Measurements from ENCODE around the gene GNAI1.

GNAI1 gene

DNA sequence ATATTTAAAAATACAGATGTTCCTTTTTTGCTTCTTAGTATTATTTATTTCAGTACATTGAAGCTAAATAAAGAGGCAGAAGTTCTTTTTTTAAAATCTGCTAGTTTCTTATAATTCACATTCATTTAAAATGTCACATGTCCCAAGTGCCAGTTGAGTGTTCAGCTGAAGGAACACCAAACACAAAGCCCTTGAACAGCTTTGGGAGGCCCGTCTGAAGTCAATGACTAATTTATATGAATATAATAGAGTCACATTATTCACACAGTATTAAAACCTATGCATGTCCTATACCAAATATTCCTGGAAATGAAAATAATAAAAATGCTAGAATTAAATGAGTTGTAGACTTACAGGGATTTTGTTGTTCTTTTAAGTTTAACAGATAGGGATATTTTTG lies 70.3 kb downstream of the GNAI1 start:
- DNase-seq (ENCODE audit: low read depth in 4 of 4, low spot score in 1 of 4): no peak

DNA sequence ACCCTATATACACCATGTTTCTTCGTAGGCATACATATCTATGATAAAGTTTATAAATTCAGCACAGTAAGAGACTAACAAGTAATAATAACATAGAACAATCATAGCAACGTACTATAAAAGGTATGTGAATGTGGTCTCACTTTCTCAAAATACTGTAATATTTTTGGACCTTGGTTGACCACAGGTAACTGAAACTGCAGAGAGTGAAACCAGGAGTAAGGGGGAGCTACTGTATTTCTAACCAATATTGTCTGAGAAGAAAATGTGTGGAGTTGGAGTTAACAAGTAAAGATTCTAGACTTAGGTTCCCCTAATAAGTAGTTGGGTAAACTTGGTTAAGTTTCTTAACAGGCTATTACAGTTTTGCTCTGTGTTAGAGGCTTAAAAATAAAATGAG lies 72.1 kb downstream of the GNAI1 start:
- DNase-seq (ENCODE audit: low read depth in 4 of 4, low spot score in 1 of 4): no peak

DNA sequence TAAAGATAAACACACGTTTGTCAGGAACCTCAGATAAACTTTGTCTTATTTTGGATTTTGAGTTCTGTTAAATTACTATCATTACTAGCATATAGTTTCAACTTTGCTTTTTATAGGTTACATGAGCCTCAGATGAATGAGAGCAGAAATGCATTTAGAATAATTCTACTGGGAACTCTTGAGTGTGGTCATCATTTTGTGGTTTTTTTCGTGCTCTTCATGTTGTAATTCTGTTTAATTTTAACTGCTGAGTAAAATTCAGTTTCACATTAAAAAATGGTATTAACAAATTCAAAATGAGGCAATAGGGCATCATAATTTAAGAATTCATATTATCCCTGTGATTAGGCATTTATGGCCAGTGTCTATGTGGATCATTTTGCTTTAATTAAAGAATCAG lies 72.9 kb downstream of the GNAI1 start:
- DNase-seq (ENCODE audit: low read depth in 4 of 4, low spot score in 1 of 4): no peak

DNA sequence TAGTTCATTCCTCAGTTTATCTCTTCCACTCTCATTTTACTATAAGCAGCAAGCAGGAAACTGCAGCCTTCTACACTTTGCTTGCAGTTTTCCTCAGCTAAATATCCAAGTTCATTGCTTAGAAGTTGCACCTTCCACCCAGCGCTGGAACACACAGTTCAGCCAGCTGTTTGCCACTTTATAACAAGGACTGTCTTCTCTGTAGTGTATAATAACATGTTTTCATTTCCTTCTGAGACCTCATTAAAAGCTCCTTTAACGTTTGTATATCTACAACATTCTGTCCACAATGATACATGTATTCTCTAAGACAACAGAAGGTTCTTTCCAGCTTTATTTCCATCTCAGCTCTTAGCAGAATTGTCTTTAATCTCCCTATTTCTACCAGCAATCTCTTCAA lies 74.1 kb downstream of the GNAI1 start:
- no peak for DNase-seq (ENCODE audit: low read depth in 4 of 4, low spot score in 1 of 4)

DNA sequence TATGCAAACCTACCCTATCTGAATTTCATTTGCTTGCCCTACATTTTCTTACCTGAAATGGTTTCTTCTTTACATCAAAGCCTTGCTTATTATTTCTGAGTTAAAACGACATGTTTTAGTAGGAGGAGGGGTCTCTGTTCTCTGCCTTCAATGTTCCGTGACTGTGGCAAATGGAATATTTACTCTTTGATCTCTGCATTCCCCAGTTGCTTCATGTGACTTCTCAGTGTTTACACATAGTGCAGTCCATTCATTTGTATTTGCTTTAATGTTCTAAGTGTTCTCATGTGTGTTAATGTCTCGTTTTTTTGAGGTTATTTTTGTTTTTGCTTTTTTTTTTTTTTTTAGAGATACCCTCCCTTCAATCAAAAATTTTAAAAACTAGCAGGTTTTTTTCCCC lies 75.8 kb downstream of the GNAI1 start:
- no peak for DNase-seq (ENCODE audit: low read depth in 4 of 4, low spot score in 1 of 4)

DNA sequence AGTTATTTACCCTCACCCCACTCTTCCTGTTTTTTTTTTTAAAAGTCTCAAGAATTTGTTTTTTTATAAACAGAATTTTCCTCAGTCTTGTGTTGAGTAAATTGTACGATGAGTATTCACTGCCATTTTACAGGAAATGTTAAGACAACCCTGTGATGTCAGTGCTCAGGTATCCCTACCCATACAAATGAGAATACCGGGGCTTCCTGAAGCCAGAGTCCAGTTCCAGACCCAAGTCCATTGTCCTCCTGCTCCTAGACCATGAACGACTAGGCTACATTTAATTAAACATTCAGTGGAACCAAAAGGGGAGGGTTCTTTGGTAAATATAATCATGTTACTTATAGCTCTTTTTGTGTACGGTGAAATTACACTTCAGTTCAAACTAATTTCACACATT lies 79.2 kb downstream of the GNAI1 start:
- DNase-seq (ENCODE audit: low read depth in 4 of 4, low spot score in 1 of 4): no peak

DNA sequence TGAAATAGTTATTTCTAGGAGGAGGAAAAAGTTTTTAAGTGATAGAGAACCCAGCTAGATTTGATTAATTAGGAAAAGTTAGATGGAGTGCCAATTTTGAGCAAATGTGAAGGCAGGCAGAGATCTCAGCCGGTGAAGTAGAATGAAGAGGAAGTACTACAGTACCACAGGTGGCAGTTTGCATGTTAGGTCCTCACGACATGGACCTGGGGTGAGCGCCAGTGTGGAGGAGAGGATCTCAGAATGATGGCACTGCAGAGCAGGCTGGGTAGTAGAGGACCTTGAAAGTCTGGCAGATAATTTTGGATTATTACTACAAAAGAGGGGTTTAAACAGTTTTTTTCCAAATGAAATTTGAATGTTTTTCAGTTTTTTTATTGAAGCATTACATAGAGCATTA lies 81.1 kb downstream of the GNAI1 start:
- no peak for DNase-seq (ENCODE audit: low read depth in 4 of 4, low spot score in 1 of 4)

DNA sequence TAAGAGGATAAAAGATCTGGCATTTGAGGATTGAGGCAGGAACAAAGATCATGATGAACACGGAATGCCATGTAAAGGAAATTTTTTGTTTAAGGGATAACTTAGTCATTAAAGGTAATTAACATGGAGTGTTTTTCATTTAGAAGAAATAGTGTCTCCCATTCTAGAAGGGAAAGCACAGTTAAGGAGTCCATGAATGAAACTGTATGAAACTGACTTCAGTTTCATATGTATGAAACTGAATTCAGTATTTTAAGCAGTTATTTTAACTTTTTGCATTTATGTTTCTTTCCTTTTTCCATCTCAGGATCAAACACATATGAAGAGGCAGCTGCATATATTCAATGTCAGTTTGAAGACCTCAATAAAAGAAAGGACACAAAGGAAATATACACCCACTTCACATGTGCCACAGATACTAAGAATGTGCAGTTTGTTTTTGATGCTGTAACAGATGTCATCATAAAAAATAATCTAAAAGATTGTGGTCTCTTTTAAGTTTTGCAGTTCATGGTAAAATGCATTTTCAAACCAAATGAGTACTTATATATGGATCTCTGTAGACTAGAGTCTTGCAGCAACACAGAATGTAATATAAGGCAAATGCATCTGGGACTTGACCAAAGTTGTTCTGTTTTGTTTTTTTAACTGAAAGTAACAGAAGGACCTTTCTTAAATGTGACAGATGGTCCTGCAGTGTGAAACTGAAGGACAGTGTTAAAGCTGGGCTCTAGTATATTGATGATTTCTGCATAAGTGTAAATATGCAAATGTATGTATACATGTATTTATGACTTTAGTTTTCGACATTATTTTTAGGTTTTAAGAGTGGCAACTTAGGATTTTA lies 82.6 kb downstream of the GNAI1 start:
- no peak for DNase-seq (ENCODE audit: low read depth in 4 of 4, low spot score in 1 of 4)

DNA sequence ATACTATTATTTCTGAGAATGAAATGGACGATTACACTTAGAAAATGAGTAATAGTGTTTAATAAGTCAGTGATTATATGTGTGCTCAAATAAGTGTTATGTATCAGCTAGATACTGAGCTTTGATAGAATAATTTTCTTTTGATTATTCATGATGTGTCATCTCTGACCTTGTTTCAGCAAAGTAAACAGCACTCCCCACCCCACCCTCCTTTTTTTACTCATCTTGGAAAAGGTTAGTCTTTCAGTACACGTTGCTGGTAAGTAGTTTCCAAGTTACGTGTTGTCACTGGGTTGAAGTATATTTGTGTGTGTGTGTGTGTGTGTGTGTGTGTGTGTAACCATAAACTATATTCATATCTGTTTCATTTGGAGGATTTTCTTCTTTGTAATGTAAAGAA lies 84.1 kb downstream of the GNAI1 start:
- DNase-seq (ENCODE audit: low read depth in 4 of 4, low spot score in 1 of 4): no peak

DNA sequence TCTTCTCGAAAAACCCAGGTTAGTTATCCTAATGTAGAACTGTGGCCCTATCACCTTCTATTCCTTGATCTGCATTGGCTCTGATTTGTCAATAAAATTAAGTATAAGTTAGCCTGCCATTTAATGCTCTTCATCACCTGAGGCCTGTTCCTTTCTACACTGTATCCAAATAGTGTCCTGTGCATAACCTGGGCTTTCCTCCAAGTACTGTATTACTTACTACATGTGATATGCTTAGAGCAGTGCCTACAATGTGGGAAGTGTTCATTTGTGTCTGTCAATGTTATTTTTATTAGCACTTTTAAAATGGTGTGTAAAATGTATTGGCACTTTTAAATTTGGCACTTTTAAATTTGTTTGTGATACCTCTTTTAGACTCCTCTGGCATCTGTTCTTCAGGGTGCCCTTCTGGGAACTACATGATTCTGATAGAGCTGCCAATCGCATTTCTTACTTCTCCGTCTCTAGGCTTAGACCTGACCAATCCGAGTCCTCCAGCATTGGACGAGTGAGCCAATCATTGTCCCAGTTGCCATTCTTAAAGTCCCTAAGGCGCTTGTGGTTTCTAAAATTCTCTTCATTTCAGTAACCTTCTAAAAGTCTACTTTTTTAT lies 85.5 kb downstream of the GNAI1 start:
- DNase-seq (ENCODE audit: low read depth in 4 of 4, low spot score in 1 of 4): no peak

DNA sequence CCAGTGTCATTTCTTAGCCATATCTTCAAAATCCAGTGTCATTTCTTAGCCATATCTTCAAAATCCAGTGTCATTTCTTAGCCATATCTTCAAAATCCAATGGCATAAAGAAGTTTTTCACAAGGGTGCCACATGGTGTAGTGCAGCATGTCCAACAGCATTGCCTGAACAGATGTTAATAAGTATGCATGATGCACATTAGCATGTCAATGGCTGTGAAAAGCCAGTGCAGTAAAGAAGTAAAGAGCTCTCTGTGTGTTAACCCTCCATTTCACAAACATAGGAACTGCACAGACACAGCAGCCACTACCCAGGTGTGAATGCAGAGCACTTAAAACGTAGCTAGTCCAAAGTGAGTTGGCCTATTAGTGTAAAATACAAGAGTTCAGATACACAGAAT lies 89.8 kb downstream of the GNAI1 start:
- no peak for DNase-seq (ENCODE audit: low read depth in 4 of 4, low spot score in 1 of 4)

DNA sequence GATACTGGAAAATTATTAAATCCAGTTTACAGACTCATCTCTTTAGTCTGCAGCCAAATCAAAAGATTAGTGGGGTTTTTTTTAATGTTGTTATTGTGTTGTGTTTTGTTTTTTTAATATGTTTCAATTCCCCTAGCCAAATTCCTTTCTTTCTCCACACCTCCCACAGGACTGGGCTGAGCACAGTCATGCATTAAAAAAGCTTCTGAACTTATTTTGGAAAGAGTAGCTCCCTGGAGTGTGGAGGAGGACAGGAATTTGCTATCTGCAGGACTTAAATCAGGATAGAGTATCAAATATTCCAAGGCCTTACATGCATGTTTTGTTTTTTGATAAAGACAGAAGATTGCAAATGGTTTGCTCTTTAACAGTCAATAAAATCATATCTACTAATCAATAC lies 90.7 kb downstream of the GNAI1 start:
- no peak for DNase-seq (ENCODE audit: low read depth in 4 of 4, low spot score in 1 of 4)

DNA sequence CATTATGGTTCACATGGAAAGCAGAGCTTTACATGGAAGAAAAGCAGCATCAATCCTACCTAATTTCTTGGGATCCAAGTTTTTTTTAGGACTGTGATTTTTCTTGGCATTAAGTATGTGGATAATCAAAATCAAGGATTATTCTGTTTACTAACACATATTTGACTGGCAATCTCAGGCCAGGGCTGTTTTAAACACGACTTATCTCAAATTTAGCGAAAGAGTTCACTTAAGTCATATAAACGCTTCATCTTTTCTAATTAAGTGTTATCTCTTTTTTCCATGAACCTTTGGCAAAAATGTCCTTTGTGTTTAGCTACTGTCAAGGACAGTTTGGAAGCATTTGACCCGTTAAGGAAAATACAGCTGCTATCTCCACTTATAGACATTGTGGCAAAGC lies 92.0 kb downstream of the GNAI1 start:
- no peak for DNase-seq (ENCODE audit: low read depth in 4 of 4, low spot score in 1 of 4)

DNA sequence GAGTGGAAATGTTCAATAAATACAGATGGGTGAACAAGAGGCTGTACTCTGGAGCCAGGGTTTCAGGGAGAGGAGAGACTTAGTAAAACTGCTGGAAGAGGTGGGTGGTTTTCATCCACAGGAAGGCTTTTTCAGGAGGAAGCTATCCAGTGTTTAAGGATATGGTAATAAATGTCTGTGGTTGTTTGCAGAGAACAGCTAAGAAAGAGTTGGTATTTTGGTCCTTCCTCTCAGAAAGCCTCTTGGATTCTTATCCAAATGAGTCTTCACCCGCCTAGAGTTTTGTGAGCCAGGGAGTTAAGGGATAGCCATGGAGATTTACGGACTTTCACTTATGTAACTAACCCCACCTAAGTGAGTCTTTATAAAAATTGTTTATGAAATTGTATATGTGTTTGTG lies 95.7 kb downstream of the GNAI1 start:
- no peak for DNase-seq (ENCODE audit: low read depth in 4 of 4, low spot score in 1 of 4)

DNA sequence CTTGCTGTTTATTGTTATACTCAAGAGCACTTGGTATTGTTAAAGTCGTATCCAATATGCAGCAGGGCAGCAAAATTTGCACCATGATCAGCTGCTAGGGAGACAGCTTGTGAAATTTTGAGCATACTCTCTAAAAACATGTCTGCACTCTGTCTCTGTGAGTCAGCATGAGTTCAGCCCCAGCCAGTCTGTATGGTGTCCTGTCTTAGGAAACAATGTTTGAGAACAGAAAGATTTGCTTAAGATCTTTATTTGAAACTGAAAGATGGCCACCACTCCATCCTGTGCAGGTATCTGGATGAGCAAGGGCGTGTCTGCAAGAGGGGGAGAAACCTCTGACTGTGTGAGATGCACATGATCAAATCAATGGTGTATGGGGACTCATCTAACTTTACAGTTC lies 97.1 kb downstream of the GNAI1 start:
- DNase-seq (ENCODE audit: low read depth in 4 of 4, low spot score in 1 of 4): no peak

DNA sequence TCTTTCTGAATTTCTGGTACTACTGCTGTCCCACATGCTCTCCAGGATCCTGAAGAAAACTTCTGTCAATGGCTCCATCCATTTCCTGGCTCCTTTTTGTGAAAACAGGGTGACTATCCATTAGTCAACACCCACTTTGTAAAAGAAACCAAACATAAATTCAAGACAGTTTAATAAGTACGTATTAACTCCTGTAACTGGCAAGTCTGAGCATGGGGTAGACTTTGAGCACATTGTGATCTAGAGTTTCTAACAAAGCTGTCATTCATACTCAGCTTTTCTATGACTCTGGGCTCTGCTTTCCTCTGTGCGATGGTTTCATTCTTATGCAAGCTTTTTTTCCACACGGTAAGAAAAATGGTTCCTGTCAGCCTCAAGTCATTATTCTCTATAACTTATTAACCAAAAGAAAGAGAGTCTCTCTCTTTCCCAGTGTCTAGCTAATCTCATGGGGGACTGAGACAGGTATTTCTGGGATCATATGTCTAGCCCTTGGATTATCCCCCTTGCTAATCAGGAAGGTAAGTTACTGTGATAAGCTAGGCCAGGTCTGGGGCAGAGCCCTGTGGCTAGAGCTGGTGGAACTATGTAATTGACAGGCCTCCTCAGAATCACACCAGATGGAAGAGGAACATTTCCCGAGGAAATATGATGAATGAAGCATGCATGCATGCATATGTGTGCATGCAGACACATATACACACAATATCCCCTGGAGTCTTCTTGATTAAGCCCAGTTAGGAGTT lies 98.5 kb downstream of the GNAI1 start:
- DNase-seq (ENCODE audit: low read depth in 4 of 4, low spot score in 1 of 4): no peak

DNA sequence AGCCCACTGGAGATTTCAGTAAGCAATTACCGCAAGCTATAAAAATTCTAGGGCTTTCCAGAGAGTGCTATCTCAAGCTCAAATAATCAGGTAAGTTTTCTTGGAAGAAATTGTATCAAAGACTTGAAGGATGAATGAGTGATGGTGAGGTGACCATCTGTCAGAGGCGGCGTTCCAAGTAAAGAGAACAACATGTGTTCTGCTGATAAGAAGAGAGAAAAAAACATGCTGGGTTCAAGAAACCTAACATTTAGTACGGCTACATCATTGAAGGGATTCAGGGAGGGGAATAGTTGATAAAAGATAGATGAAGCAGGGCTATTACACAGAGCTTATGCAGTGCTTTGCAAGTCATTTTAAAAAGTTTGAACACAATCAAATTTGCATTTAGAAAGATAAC lies 100.7 kb downstream of the GNAI1 start:
- no peak for DNase-seq (ENCODE audit: low read depth in 4 of 4, low spot score in 1 of 4)

DNA sequence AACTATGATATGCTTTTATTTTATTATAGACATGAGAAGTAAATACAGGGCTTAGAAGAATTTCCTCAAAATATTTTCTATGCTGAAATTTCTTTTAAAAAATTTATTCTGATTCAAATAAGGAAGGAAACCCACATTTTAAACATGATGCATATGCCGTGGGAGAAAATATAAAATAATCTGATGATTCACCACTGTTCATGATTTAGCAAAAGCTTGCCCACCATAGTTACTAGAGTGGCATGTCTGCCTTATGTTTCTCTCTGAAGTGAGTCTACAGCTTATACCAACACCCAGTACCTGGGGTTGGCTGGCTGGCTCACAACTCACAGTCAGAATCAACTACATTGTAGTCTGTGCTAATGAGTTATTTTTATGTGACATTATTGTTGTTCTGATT lies 102.0 kb downstream of the GNAI1 start:
- no peak for DNase-seq (ENCODE audit: low read depth in 4 of 4, low spot score in 1 of 4)

DNA sequence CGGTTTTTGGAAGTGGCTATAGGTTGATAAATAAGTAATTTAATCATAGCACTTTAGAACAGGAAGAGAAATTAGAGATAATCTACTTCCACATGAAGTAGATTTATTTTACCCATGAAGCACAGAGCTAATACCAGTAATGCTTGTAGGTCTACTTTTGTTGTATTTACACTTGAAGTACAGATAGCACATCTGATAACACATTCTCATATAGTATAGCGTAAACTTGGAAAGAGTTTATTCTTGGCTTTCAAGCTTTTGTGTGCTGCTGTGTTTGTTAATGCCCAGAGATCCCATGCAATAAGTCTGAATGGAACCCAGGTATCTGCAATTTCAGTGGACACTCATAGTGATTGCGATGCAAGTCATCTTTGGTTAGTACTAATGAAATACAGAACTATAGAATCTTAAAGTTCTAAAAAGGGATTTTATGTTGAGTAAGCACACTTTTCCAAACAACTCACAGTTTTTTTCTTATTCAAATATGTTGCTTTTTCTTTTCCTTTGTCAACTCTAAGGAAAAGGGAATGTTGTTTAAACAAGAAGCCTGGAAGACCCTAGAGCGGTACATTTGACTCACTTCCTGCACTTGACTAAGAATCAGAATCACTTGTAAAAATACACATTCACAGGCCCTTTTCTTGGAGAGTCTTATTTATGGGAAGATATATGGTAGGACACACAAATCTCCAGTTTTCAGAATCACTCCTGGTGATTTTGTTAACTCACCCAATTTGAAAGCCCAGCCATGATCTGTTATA lies 105.8 kb downstream of the GNAI1 start:
- DNase-seq (ENCODE audit: low read depth in 4 of 4, low spot score in 1 of 4): no peak

DNA sequence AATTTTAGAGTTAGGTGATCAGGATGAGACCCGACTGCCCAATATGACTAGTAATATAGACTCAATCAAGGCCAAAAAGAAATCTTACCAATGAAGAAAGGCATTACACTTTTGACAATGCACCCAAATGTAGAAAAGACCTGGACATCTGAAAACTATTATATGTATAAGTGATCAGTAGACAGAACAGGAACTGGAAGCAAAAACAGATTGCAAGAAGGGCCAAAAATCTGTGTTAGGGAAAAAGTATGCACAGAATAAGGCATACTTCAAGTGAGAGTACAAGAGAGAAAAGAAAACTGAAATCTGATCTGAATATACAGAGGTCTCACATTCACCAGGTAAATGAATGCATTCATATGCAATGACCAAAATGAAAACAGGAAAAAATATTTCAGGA lies 107.0 kb downstream of the GNAI1 start:
- DNase-seq (ENCODE audit: low read depth in 4 of 4, low spot score in 1 of 4): no peak

DNA sequence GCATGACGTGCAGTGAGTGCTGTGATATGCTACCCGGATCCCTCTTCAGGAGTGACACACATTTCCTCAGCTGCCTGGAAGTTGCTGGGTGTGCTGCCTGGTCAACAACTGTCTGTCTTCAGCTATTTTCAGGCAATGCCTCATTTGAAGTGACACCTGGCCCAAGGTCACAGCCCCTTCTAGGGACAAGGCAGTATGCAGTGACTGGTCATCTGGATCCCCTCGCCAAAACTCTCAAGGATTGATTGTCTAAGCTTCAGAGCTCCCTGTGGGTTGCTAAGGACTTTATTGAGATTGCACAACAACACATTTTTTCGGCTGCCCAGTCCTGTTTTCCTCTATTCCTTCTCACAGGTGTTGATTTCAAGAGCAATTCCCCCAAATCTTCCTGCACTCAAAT lies 108.8 kb downstream of the GNAI1 start:
- no peak for DNase-seq (ENCODE audit: low read depth in 4 of 4, low spot score in 1 of 4)
